Activated T-cell treated with anti-CD3 and anti-CD28 coated beads, Interleukin-2, amount 50 U/mL, for 4 hours (primary cell): ENCODE data around the gene METTL25. TPM values are rescaled to one million over a fixed set of nuclear protein-coding genes. Genes with fewer than 3 reads are reported as not detected.
"Not testable (repeated sequence)": the region's sequence is repeated elsewhere in the genome, so short reads cannot be mapped to it uniquely, and the experiment has no call there.

ENCODE experiments used
- ATAC-seq, 2 donors: fragments of 200-7000 bp; cut with Tn5 transposase; one replicate each; pipeline ENCODE4 v1.10.0; 2021
- DNase-seq: peaks from one replicate; pipeline ENCODE4 v3.0.0-alpha.2; 2020
- H3K27me3 Mint-ChIP-seq: one replicate; pipeline ENCODE4 v1.8.0; 2021; ENCODE audit warnings: low read depth, mixed read lengths
- H3K36me3 Mint-ChIP-seq: one replicate; pipeline ENCODE4 v1.8.0; 2022; ENCODE audit warnings: mixed read lengths; ENCODE audit not compliant: insufficient read depth
- H3K4me1 Mint-ChIP-seq: one replicate; pipeline ENCODE4 v1.8.0; 2021; ENCODE audit warnings: low read depth, mixed read lengths
- H3K4me3 Mint-ChIP-seq: one replicate; pipeline ENCODE4 v1.8.0; 2021; ENCODE audit warnings: mild to moderate bottlenecking, moderate library complexity, mixed read lengths
- H3K9me3 Mint-ChIP-seq: one replicate; pipeline ENCODE4 v1.8.0; 2021; ENCODE audit warnings: mixed read lengths
- total RNA-seq, 3 donors: library from RNA; stranded (reverse); gene quantifications; one replicate each; pipeline ENCODE4 v1.2.1, GENCODE V29; 2021

METTL25 gene
- total RNA-seq: 1 to 10 TPM; 6.7 to 7.4 (median 7.2) TPM

GRCh38 chr12:82358200-82359114, at the start of gene METTL25, which contains the start of gene CCDC59:
METTL25 (plus strand) TSS chr12:82358529; CDS start chr12:82358566, 37 bp downstream.
CCDC59 (minus strand) TSS chr12:82358387; CDS start chr12:82358376, 11 bp downstream.
- Mint-ChIP-seq H3K4me3 (peak within 1 kb of the TSS; percentile 100), H3K4me1 (peaks cover 50% of the 10 kb centered on the region), H3K27me3 (no peaks in the 10 kb centered on the region), H3K36me3 (peaks cover 35% of the 10 kb centered on the region), H3K9me3 (no peaks in the 10 kb centered on the region)
- peak; percentile 96 for DNase-seq
- peak; percentile 96 to 97 for ATAC-seq

- no peak for ATAC-seq
- no peak for DNase-seq
- Mint-ChIP-seq H3K36me3 (no peaks in the 10 kb centered on the region), H3K27me3 (peaks cover 12% of the 10 kb centered on the region), H3K4me3 (no peak overlapping the region), H3K9me3 (peaks cover 10% of the 10 kb centered on the region), H3K4me1 (no peaks in the 10 kb centered on the region)
Measured at GRCh38 chr12:82314406-82314892, 43.9 kb upstream of the METTL25 start.

GRCh38 chr12:82319276-82319675, 39.1 kb upstream of the METTL25 start:
- Mint-ChIP-seq H3K4me1 (no peaks in the 10 kb centered on the region), H3K9me3 (no peaks in the 10 kb centered on the region), H3K27me3 (peaks cover 10% of the 10 kb centered on the region), H3K4me3 (no peak overlapping the region), H3K36me3 (no peaks in the 10 kb centered on the region)
- DNase-seq: no peak
- no peak for ATAC-seq

GRCh38 chr12:82325540-82326336, 32.6 kb upstream of the METTL25 start:
- Mint-ChIP-seq H3K36me3 (no peaks in the 10 kb centered on the region), H3K4me3 (no peak overlapping the region), H3K4me1 (no peaks in the 10 kb centered on the region), H3K9me3 (no peaks in the 10 kb centered on the region), H3K27me3 (peaks cover 4% of the 10 kb centered on the region)
- no peak for DNase-seq
- ATAC-seq: no peak

GRCh38 chr12:82326905-82327503, 31.3 kb upstream of the METTL25 start:
- DNase-seq (no peak), ATAC-seq (no peak)
- H3K9me3 Mint-ChIP-seq: no peaks in the 10 kb centered on the region
- H3K4me3 Mint-ChIP-seq: no peak overlapping the region
- H3K36me3 Mint-ChIP-seq: no peaks in the 10 kb centered on the region
- H3K27me3 Mint-ChIP-seq: no peaks in the 10 kb centered on the region
- no peaks in the 10 kb centered on the region for H3K4me1 Mint-ChIP-seq

- H3K9me3 Mint-ChIP-seq: no peaks in the 10 kb centered on the region
- ATAC-seq: no peak
Measured at GRCh38 chr12:82327861-82328260, 30.5 kb upstream of the METTL25 start.

GRCh38 chr12:82329508-82329907, 28.8 kb upstream of the METTL25 start:
- Mint-ChIP-seq H3K36me3 (no peaks in the 10 kb centered on the region), H3K4me3 (no peak overlapping the region), H3K4me1 (no peaks in the 10 kb centered on the region), H3K27me3 (peaks cover 5% of the 10 kb centered on the region), H3K9me3 (no peaks in the 10 kb centered on the region)
- no peak for DNase-seq
- no peak for ATAC-seq

More at GRCh38 chr12:82327861-82328260, 30.5 kb upstream of the METTL25 start:
- Mint-ChIP-seq H3K4me1 (no peaks in the 10 kb centered on the region), H3K27me3 (no peaks in the 10 kb centered on the region), H3K36me3 (no peaks in the 10 kb centered on the region), H3K4me3 (no peak overlapping the region)
- no peak for DNase-seq

- no peak for DNase-seq
Measured at GRCh38 chr12:82350161-82350560, 8.2 kb upstream of the METTL25 start.

GRCh38 chr12:82351390-82351789, 6.9 kb upstream of the METTL25 start:
- Mint-ChIP-seq H3K9me3 (no peaks in the 10 kb centered on the region), H3K36me3 (peaks cover 37% of the 10 kb centered on the region), H3K4me1 (peaks cover 15% of the 10 kb centered on the region), H3K27me3 (no peaks in the 10 kb centered on the region), H3K4me3 (no peak overlapping the region)
- ATAC-seq (no peak), DNase-seq (no peak)

More at GRCh38 chr12:82350161-82350560, 8.2 kb upstream of the METTL25 start:
- no peaks in the 10 kb centered on the region for H3K9me3 Mint-ChIP-seq
- H3K27me3 Mint-ChIP-seq: no peaks in the 10 kb centered on the region
- peaks cover 29% of the 10 kb centered on the region for H3K36me3 Mint-ChIP-seq
- ATAC-seq: no peak
- no peak overlapping the region for H3K4me3 Mint-ChIP-seq
- H3K4me1 Mint-ChIP-seq: peaks cover 4% of the 10 kb centered on the region

GRCh38 chr12:82357340-82357739, 989 bp upstream of the METTL25 start:
- H3K36me3 Mint-ChIP-seq: peaks cover 39% of the 10 kb centered on the region
- H3K27me3 Mint-ChIP-seq: no peaks in the 10 kb centered on the region
- peaks cover 48% of the 10 kb centered on the region for H3K4me1 Mint-ChIP-seq
- ATAC-seq (no peak), DNase-seq (no peak)
- peak overlapping the region; percentile 100 for H3K4me3 Mint-ChIP-seq
- no peaks in the 10 kb centered on the region for H3K9me3 Mint-ChIP-seq

GRCh38 chr12:82357845-82358199, 507 bp upstream of the METTL25 start:
- Mint-ChIP-seq H3K4me1 (peaks cover 50% of the 10 kb centered on the region), H3K4me3 (peak overlapping the region; percentile 100), H3K36me3 (peaks cover 39% of the 10 kb centered on the region), H3K27me3 (no peaks in the 10 kb centered on the region), H3K9me3 (no peaks in the 10 kb centered on the region)
- DNase-seq (no peak), ATAC-seq (no peak)

- no peaks in the 10 kb centered on the region for H3K27me3 Mint-ChIP-seq
- peaks cover 50% of the 10 kb centered on the region for H3K4me1 Mint-ChIP-seq
- H3K36me3 Mint-ChIP-seq: peaks cover 30% of the 10 kb centered on the region
- ATAC-seq (no peak), DNase-seq (no peak)
- no peaks in the 10 kb centered on the region for H3K9me3 Mint-ChIP-seq
- H3K4me3 Mint-ChIP-seq: peak overlapping the region; percentile 100
Measured at GRCh38 chr12:82359115-82359478, 768 bp downstream of the METTL25 start.

GRCh38 chr12:82360834-82361233, 2.5 kb downstream of the METTL25 start:
- not testable (repeated sequence) for ATAC-seq, H3K27me3 Mint-ChIP-seq

GRCh38 chr12:82361461-82361915, 3.2 kb downstream of the METTL25 start:
- no peak overlapping the region for H3K4me3 Mint-ChIP-seq
- H3K27me3 Mint-ChIP-seq: no peaks in the 10 kb centered on the region
- ATAC-seq (no peak), DNase-seq (peak; percentile 4)
- peaks cover 38% of the 10 kb centered on the region for H3K4me1 Mint-ChIP-seq
- no peaks in the 10 kb centered on the region for H3K9me3 Mint-ChIP-seq
- peaks cover 15% of the 10 kb centered on the region for H3K36me3 Mint-ChIP-seq

More at GRCh38 chr12:82360834-82361233, 2.5 kb downstream of the METTL25 start:
- H3K36me3 Mint-ChIP-seq: peaks cover 18% of the 10 kb centered on the region
- H3K4me1 Mint-ChIP-seq: peaks cover 44% of the 10 kb centered on the region
- peak overlapping the region; percentile 8 for H3K4me3 Mint-ChIP-seq
- not testable (repeated sequence) for H3K9me3 Mint-ChIP-seq, DNase-seq
